T-helper 1 cell treated with Interleukin-12 subunit alpha and Interleukin-12 subunit beta and Interleukin-4 antibody, amounts not matched to agents 30 ng/mL and 1 ng/mL, for 36 hours (primary cell): Measurements from ENCODE around the gene P2RX5. TPM values are rescaled to one million over a fixed set of nuclear protein-coding genes. Genes with fewer than 3 reads are reported as not detected.

Source experiments
- intact Hi-C: fragments of 100-400 bp; cut with micrococcal nuclease; formaldehyde crosslinking; loops from one replicate; pipeline ENCODE4 v1.15.1; 2024
- total RNA-seq: library from RNA; stranded (reverse); gene quantifications from 2 replicates; pipeline ENCODE4 v1.2.3, GENCODE V29; 2022

P2RX5 gene
- total RNA-seq, 1 donor from 2014 or later = 216 TPM

- intact Hi-C loops = no loop called here
Observed at GRCh38 chr17:3685174-3685573, 10.8 kb downstream of the P2RX5 start.

GRCh38 chr17:3683054-3683511 lies 12.9 kb downstream of the P2RX5 start:
- intact Hi-C loops = loop anchor here (2.0 kb wide), 4 partner anchors 14 to 144 kb away; partner anchors contain the start of genes HASPIN and P2RX5

GRCh38 chr17:3682033-3682432 lies 13.9 kb downstream of the P2RX5 start:
- intact Hi-C loops = loop anchor here (2.0 kb wide), 4 partner anchors 15 to 145 kb away; partner anchors contain the start of genes HASPIN and P2RX5

GRCh38 chr17:3681565-3681964 lies 14.4 kb downstream of the P2RX5 start:
- intact Hi-C loops = no loop called here

- intact Hi-C loops = no loop called here
Observed at GRCh38 chr17:3681057-3681456, 14.9 kb downstream of the P2RX5 start.

- intact Hi-C loops = no loop called here
Observed at GRCh38 chr17:3679531-3680126, 16.3 kb downstream of the P2RX5 start.

GRCh38 chr17:3678821-3679530 lies 17.0 kb downstream of the P2RX5 start:
- intact Hi-C loops = no loop called here

GRCh38 chr17:3678095-3678820 lies 17.7 kb downstream of the P2RX5 start:
- intact Hi-C loops = no loop called here

GRCh38 chr17:3675886-3676285 lies 20.1 kb downstream of the P2RX5 start:
- intact Hi-C loops = no loop called here

- intact Hi-C loops = no loop called here
Observed at GRCh38 chr17:3672571-3672970, 23.4 kb downstream of the P2RX5 start.

- intact Hi-C loops = loop anchor here (2.0 to 10.0 kb wide), 2 partner anchors 25 to 295 kb away; partner anchors contain the start of gene ATP2A3
Observed at GRCh38 chr17:3669548-3669947, 26.4 kb downstream of the P2RX5 start.

- intact Hi-C loops = loop anchor here (2.0 to 10.0 kb wide), 2 partner anchors 26 to 296 kb away; partner anchors contain the start of gene ATP2A3
Observed at GRCh38 chr17:3669085-3669347, 26.9 kb downstream of the P2RX5 start.

- intact Hi-C loops = loop anchor here (1.0 to 10.0 kb wide), 9 partner anchors 26 to 619 kb away; partner anchors contain the start of genes ATP2A3, CAMKK1, CTNS and CYB5D2
Observed at GRCh38 chr17:3668279-3669084, 27.5 kb downstream of the P2RX5 start, which contains the start of the genes EMC6 and TAX1BP3. EMC6 (plus strand) TSS chr17:3668812; CDS start chr17:3669147, 335 bp downstream. TAX1BP3 (minus strand) TSS chr17:3668578; CDS start chr17:3668526, 52 bp downstream.

- intact Hi-C loops = loop anchor here (1.0 to 10.0 kb wide), 9 partner anchors 27 to 618 kb away; partner anchors contain the start of genes ATP2A3, CAMKK1, CTNS and CYB5D2
Observed at GRCh38 chr17:3667366-3668278, 28.3 kb downstream of the P2RX5 start.

GRCh38 chr17:3666516-3666915 lies 29.4 kb downstream of the P2RX5 start:
- intact Hi-C loops = loop anchor here (10.0 kb wide), 1 partner anchor 298 kb away; the partner anchor contains the start of gene ATP2A3

GRCh38 chr17:3665834-3666233 lies 30.1 kb downstream of the P2RX5 start:
- intact Hi-C loops = loop anchor here (10.0 kb wide), 1 partner anchor 299 kb away; the partner anchor contains the start of gene ATP2A3

- intact Hi-C loops = loop anchor here (10.0 kb wide), 1 partner anchor 301 kb away; the partner anchor contains the start of gene ATP2A3
Observed at GRCh38 chr17:3663102-3664011, 32.6 kb downstream of the P2RX5 start.

GRCh38 chr17:3660311-3660891 lies 35.6 kb downstream of the P2RX5 start:
- intact Hi-C loops = loop anchor here (10.0 kb wide), 1 partner anchor 304 kb away; the partner anchor contains the start of gene ATP2A3
